HG03135 (cell line): ENCODE results near the gene ANKRD33B.
"Not testable (repeated sequence)": the region's sequence is repeated elsewhere in the genome, so short reads cannot be mapped to it uniquely, and the experiment has no call there.

Experiments used
- ATAC-seq: cut with Tn5 transposase; IDR thresholded peaks from one replicate; pipeline ENCODE4 v1.9.1; 2021; ENCODE audit warnings: mild to moderate bottlenecking, moderate library complexity; ENCODE audit not compliant: unreplicated experiment

The ANKRD33B gene

DNA sequence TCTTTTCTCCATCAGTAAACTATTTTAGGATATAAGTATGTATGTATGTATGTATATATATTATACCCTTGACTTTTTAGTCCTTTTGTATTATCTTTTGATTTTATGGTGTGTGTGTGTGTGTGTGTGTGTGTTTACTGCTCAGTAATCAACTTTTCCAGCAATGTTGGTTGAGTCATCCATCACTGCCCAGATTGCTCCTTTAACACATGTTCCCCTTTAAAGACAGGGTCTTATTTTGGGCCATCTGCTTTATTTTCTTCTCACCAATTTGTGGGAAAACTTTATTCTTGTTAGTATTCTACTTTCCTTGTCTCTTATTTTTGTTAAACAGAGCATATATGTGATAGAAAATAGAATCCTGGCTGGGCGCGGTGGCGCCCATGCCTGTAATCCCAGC, 28.1 kb downstream of the ANKRD33B start:
- no peak for ATAC-seq

- ATAC-seq: peak; percentile 41
Measured at GRCh38 chr5:10592601-10593000, 28.7 kb downstream of the ANKRD33B start.

DNA sequence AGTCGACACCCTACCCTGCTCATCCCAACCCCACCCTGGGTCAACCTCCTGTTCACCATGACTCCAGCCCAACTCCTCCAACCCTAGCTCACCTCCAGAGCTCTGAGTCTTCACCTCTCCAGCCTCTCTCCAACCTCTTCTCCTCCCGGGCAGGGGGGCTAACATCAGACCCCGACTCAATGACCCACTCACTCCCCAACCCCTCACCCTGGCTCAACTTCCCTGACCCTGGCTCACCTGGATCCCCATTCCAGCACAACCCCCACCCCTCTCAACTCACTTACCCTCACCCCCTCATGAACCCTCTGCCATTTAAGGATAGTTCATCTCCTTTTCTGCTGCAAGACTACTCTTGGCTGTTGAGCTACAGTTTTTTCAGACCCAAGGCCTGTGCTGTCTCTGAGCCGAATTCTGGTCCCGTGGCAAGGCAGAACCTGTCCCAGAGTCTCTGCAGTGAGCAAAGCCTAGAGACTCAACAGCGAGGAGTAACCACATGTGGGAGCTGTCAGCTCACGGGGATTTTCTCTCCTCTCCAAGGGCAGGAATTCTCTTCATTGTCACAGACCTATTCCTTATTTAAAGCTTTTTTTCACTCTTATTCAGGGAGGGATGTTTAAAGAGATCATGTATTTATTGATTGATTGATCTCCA, 29.8 kb downstream of the ANKRD33B start:
- no peak for ATAC-seq

DNA sequence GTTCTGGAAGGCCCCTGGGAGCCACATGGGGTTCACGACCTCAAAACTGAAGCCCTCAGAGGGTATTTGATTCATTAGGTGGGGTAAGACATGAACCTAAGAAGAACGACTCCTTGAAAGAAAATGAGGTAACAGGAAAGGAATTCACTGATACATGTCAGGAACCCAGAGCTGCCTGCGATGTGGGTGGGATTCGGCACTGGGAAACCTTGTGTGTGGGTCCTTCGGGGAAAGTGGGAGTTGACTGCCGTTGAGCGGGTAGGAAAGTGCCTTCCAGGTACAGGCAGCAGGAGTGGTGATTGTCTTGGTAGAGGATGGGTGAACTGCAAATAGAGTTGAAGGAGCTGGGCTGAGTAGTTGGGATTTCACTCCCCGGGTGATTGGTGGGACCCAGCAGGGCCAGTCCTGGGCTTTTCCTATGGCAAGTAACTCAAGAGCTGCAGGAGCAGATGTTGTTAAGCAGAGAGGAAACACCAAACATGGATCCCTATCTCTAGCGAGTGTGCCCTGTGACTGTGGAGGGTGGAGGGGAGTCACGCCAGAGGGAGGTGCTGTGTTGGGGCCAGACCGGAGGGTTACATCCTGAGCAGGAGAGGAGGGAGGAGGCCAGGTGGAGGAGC, 30.8 kb downstream of the ANKRD33B start:
- ATAC-seq: no peak

DNA sequence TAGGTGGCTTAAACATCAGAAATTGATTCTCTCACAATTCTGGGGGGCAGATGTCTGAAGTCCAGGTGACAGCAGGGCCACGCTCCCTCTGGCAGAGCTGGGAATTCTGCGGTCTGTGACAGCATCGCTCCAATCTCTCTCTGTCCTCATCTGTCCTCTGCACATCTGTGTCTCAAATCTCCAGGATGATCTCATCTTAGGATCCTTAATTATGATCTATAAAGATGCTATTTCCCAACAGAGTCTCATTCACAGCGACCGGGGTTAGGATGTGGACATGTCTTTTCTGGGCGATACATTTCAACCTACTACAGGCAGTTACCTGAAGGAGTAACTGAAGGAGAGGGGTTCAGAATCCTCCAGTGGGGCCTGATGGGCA, 31.4 kb downstream of the ANKRD33B start:
- ATAC-seq: no peak

DNA sequence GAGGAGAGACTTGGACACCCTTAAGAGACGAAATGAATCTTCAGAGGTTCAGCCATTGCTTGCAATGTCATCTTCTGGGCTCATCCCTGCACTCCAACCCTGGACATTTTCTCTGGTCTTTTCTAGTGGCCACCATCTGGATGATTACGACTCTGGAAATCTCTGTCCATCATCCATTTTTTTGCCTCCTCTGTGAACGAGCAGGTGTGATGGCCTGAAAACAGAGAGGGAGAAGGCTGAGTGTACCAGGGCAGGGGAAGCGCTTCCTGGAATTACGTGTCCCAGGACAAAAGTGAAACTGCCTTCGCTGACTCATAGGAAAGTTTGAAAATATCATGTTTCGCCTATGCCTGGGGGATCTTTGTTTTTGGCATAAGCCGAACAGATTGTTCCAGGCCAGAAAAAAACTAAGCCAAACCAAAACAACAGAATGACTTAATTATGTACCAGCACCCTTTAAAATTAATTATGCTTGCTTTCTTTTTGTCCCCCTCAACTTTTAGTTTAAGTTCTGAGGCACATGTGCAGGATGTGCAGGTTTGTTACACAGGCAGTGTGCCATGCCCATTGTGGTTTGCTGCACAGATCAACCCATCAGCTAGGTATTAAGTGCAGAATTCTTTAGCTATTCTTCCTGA, 31.9 kb downstream of the ANKRD33B start:
- ATAC-seq: no peak

DNA sequence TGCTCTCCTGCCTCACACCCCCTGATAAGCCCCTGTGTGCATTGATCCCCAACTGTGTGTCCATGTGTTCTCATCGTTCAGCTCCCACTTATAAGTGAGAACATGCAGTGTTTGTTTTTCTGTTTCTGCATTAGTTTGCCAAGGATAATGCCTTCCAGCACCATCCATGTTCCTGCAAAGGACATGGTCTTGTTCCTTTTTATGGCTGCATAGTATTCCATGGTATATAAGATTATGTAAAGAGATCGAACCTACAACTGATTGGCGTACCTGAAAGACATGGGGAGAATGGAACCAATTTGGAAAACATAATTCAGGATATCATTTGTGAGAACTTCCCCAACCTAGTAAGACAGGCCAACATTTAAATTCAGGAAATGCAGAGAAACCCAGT, 32.4 kb downstream of the ANKRD33B start:
- no peak for ATAC-seq

- no peak for ATAC-seq
Measured at GRCh38 chr5:10596886-10597451, 33.1 kb downstream of the ANKRD33B start.

- no peak for ATAC-seq
Measured at GRCh38 chr5:10599113-10599512, 35.2 kb downstream of the ANKRD33B start.

DNA sequence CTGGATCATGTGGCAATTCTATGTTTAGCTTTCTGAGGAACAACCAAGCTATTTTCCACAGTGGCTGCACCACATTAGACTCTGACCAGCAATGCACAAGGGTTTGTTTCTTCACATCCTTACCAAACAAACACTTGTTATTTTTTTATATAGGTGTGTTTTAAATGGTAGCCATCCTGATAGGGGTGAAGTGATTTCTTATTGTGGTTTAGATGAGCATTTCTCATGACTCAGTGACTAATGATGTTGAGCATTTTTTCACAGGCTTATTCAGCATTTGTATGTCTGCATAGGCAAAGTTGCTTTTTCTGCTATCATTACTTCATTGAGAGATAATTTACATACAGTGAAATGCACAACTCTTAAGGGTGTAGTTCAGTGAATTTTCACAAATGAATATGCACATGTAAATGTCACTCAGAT, 36.0 kb downstream of the ANKRD33B start:
- no peak for ATAC-seq

GRCh38 chr5:10600626-10601245, 36.9 kb downstream of the ANKRD33B start:
- peak; percentile 70 for ATAC-seq

GRCh38 chr5:10601246-10602030, 37.6 kb downstream of the ANKRD33B start:
- ATAC-seq: peak; percentile 39

DNA sequence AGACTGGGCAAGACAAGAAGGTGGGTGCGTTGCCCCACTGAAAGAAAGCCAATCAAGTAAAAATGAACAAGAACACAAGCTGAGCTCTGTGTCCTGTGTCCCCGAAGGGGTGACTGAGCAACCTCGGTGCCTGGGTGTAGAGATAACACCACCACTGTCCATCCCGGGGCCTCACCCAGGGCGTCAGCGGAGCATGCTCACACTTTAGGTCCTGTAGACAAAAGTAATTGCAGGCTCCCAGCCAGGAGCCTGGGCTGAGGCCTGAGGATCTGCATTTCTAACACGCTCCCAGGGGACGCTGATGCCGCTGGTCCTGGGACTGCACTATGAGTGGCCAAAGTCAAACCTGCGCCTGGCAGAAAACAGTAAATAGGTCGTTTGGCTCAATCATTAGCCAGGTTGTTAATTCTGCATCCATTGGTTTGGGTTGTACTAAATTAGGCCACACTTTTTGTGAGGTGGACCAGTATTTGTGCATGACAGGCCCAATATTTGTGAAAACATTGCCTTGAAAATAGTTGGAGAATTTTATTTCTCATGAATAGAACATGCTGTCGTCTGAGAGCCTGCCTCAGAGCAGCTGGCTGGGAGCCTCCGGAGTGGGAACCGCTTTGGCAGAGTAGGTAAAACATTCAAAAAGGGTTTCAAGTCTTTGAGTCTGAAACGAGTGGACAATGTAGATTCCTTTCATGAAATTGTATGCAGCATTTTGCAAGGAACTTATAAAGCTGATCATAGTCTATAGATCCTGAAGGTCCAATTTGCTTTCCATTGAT, 38.3 kb downstream of the ANKRD33B start:
- ATAC-seq: no peak

- no peak for ATAC-seq
Measured at GRCh38 chr5:10604975-10605374, 41.1 kb downstream of the ANKRD33B start.

GRCh38 chr5:10606632-10607022, 42.8 kb downstream of the ANKRD33B start:
- not testable (repeated sequence) for ATAC-seq

- ATAC-seq: peak; percentile 76
Measured at GRCh38 chr5:10607023-10607665, 43.3 kb downstream of the ANKRD33B start.

DNA sequence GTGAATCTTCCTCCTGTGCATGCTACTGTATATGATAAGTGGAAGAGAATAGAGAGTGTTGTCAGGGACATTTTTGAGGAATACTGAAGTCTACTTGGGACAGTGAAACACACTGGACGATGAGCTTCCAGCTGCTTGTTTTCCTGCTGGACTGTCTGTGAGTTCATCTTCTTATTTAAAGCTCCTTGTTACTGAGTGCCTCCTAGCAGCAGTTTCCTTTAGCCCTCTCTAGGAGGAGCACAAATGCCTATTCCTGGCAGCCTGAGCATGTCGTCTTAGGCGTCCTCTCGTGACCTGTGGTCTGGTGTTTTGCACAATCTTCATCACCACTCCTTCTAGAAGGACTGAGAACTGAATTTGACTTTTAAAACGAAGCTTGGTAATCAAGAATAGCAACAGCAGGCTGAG, 43.8 kb downstream of the ANKRD33B start:
- peak; percentile 53 for ATAC-seq

DNA sequence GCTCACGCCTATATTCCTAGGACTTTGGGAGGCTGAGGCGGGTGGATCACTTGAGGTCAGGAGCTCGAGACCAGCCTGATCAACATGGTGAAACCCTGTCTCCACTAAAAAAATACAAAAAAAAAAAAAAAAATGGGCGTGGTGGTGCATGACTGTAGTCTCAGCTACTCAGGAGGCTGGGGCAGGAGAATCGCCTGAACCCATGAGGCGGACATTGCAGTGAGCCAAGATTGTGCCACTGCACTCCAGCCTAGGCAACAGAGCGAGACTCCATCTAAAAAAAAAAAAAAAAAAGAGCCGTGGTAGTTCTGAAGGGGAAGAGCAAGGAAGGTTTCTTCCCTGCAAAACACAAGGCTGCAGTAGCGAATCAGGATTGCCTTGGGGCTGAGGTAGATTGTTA, 44.2 kb downstream of the ANKRD33B start:
- not testable (repeated sequence) for ATAC-seq

DNA sequence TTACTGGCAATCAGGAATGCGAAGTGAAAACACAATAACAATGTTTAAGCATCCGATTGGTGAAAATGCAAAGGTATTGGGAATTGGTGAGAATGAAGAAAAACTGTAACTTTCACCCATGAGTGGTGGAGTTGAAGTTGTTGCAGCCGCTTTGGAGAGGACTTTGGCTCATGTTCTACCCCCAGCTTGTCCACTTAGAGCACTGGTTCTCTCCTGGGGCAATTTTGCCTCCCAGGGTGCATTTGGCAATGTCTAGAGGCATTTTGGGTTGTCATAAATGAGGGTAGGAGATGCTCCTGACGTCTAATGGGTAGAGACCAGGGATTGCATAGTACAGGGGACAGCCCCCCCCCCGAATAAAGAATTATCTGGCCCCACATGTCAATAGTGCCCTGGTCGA, 46.2 kb downstream of the ANKRD33B start:
- ATAC-seq: no peak

DNA sequence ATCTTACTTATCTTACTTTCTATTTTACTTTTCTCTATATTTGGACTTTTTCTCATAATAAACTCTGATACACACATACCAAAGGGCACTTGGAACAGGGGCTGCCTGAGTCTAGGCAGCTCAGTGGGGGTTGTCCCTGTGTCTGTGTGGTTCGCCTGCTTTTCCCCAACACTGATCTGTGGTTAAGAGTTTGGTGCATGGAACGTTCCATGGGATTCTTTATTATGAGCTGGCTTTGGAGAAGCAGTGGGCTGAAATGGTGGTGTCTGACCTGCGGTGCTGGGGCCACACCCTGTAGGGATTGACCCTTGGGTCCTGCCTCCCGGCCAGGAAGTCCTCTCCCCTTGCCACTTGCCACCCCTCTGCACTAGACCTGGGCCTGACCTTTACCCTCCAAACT, 47.4 kb downstream of the ANKRD33B start:
- ATAC-seq: no peak
